ENCODE results near the gene WDR48. TPM values are rescaled to one million over a fixed set of nuclear protein-coding genes. Genes with fewer than 3 reads are reported as not detected.

Gene WDR48
- total RNA-seq, 1 donor from 2014 or later, result 23.4 TPM

GRCh38 chr3:39100500-39100886 lies 48.7 kb downstream of the WDR48 start:
- no peak for DNase-seq (ENCODE audit: low spot score)

- no peak for DNase-seq (ENCODE audit: low spot score)
Measured at GRCh38 chr3:39101022-39101689, 49.3 kb downstream of the WDR48 start.

- no peak for DNase-seq (ENCODE audit: low spot score)
Measured at GRCh38 chr3:39102504-39103323, 50.9 kb downstream of the WDR48 start.

- no peak for DNase-seq (ENCODE audit: low spot score)
Measured at GRCh38 chr3:39103324-39103693, 51.5 kb downstream of the WDR48 start.

- DNase-seq (ENCODE audit: low spot score), result no peak
Measured at GRCh38 chr3:39103791-39104552, 52.2 kb downstream of the WDR48 start.

- no peak for DNase-seq (ENCODE audit: low spot score)
Measured at GRCh38 chr3:39104961-39105686, 53.3 kb downstream of the WDR48 start.

GRCh38 chr3:39105687-39106063 lies 53.9 kb downstream of the WDR48 start:
- no peak for DNase-seq (ENCODE audit: low spot score)

GRCh38 chr3:39106281-39106811 lies 54.5 kb downstream of the WDR48 start:
- no peak for DNase-seq (ENCODE audit: low spot score)

- no peak for DNase-seq (ENCODE audit: low spot score)
Measured at GRCh38 chr3:39106851-39107387, 55.1 kb downstream of the WDR48 start.

GRCh38 chr3:39107388-39108199 lies 55.8 kb downstream of the WDR48 start, which contains the start of the genes GORASP1 and TTC21A:
Gene GORASP1 (minus strand): TSS chr3:39107627. CDS start chr3:39107541, 86 bp downstream.
Gene TTC21A (plus strand): TSS chr3:39107680. CDS start chr3:39107838, 158 bp downstream.
- peak; percentile 94 for DNase-seq (ENCODE audit: low spot score)

GRCh38 chr3:39108200-39108710 lies 56.4 kb downstream of the WDR48 start:
- no peak for DNase-seq (ENCODE audit: low spot score)

GRCh38 chr3:39109086-39109485 lies 57.3 kb downstream of the WDR48 start:
- no peak for DNase-seq (ENCODE audit: low spot score)

- no peak for DNase-seq (ENCODE audit: low spot score)
Measured at GRCh38 chr3:39110041-39110639, 58.3 kb downstream of the WDR48 start.

GRCh38 chr3:39112113-39112512 lies 60.3 kb downstream of the WDR48 start:
- peak; percentile 67 for DNase-seq (ENCODE audit: low spot score)

GRCh38 chr3:39112535-39112934 lies 60.7 kb downstream of the WDR48 start:
- DNase-seq (ENCODE audit: low spot score), result no peak

- DNase-seq (ENCODE audit: low spot score), result peak; percentile 53
Measured at GRCh38 chr3:39113291-39113690, 61.5 kb downstream of the WDR48 start.

GRCh38 chr3:39114456-39114855 lies 62.6 kb downstream of the WDR48 start:
- peak; percentile 73 for DNase-seq (ENCODE audit: low spot score)

GRCh38 chr3:39115870-39116269 lies 64.1 kb downstream of the WDR48 start:
- no peak for DNase-seq (ENCODE audit: low spot score)

GRCh38 chr3:39118079-39118478 lies 66.3 kb downstream of the WDR48 start:
- no peak for DNase-seq (ENCODE audit: low spot score)
